K562 (cell line): ENCODE data around the gene RNF121. TPM values are rescaled to one million over a fixed set of nuclear protein-coding genes. Genes with fewer than 3 reads are reported as not detected.

Experiments used
- CC2D1A ChIP-seq: fragments of 450-650 bp; IDR thresholded peaks from 2 replicates; pipeline ENCODE4 v1.6.1; 2017; ENCODE audit warnings: mild to moderate bottlenecking
- EP400 ChIP-seq: fragments of 450-650 bp; IDR thresholded peaks from 2 replicates; pipeline ENCODE4 v1.6.1; 2017; ENCODE audit warnings: antibody characterized with exemption, mild to moderate bottlenecking, moderate library complexity
- FOXO4 ChIP-seq: fragments of 450-650 bp; formaldehyde crosslinking; IDR thresholded peaks from 2 replicates; pipeline ENCODE4 v1.4.0; 2020; ENCODE audit warnings: mild to moderate bottlenecking, moderate library complexity
- HDAC3 ChIP-seq: fragments of 450-650 bp; IDR thresholded peaks from 2 replicates; pipeline ENCODE4 v1.6.1; 2018; ENCODE audit warnings: borderline replicate concordance, mild to moderate bottlenecking, moderate library complexity; ENCODE audit not compliant: partially characterized antibody
- MTF1 ChIP-seq: fragments of 250-450 bp; sonication (Bioruptor Pico); IDR thresholded peaks from 2 replicates; pipeline ENCODE4 v1.9.0; 2021; ENCODE audit warnings: moderate library complexity, mild to moderate bottlenecking, inconsistent platforms, borderline replicate concordance
- POLR2B ChIP-seq: fragments of 450-650 bp; IDR thresholded peaks from 2 replicates; pipeline ENCODE4 v1.6.1; 2018; ENCODE audit warnings: low read depth; ENCODE audit not compliant: partially characterized antibody
- RBM17 ChIP-seq: fragments of 200-400 bp; formaldehyde crosslinking; IDR thresholded peaks from 2 replicates; pipeline ENCODE4 v1.6.1; 2017; ENCODE audit warnings: low read depth, mild to moderate bottlenecking, low read length, borderline replicate concordance
- RERE ChIP-seq: sonication (generic); formaldehyde crosslinking; IDR thresholded peaks from 2 replicates; pipeline ENCODE4 v1.8.0; 2023; ENCODE audit warnings: missing genetic modification reagents, mild to moderate bottlenecking, borderline replicate concordance
- SMARCA4 ChIP-seq: fragments of 450-650 bp; IDR thresholded peaks from 2 replicates; pipeline ENCODE4 v1.6.1; 2016
- UBTF ChIP-seq, 2 experiments: IDR thresholded peaks; 2 replicates each; pipeline ENCODE4 v1.6.1; 2012; ENCODE audit warnings: improper control_type of control experiment in 2 of 2, low read depth in 2 of 2, low read length in 2 of 2, borderline replicate concordance in 1 of 2
- ZC3H4 ChIP-seq: sonication (generic); formaldehyde crosslinking; IDR thresholded peaks from 2 replicates; pipeline ENCODE4 v1.9.0; 2021; ENCODE audit warnings: missing genetic modification reagents, borderline replicate concordance
- ZNF274 ChIP-seq: IDR thresholded peaks from 2 replicates; pipeline ENCODE4 v1.6.1; 2011; ENCODE audit warnings: low read depth, mild to moderate bottlenecking, low read length, moderate library complexity, borderline replicate concordance
- polyA plus RNA-seq, 8 experiments: library from polyadenylated mRNA; depleted of rRNA in 4 of 8; stranded (reverse) in 5 of 8; unstranded in 3 of 8; fragments of >200 nt; fragmentation: Nextera tagmentation in 2 of 8; fragmentation: Illumina TruSeq in 1 of 8; extraction: Ambion mirVana in 2 of 8; extraction: Trizol in 1 of 8; gene quantifications; 2 replicates each; pipeline versions ENCODE4 v1.2.1 to v1.2.3, GENCODE V29; 2011 to 2014; ENCODE audit warnings: inconsistent platforms in 1 of 8, missing spikeins in 1 of 8
- total RNA-seq, 7 experiments: library from RNA; depleted of rRNA in 6 of 7; stranded (reverse); fragments of >200 nt in 6 of 7; fragmentation: Illumina TruSeq in 2 of 7; extraction: Trizol in 2 of 7; gene quantifications; 2 replicates each; pipeline versions ENCODE4 v1.2.1 to v1.2.3, GENCODE V29; 2011 to 2021; ENCODE audit warnings: low replicate concordance in 1 of 7
- TF ChIP-seq, protein P1 (sequence below): fragments of 150-350 bp; IDR thresholded peaks from 2 replicates; pipeline ENCODE4 v1.6.1; 2014; ENCODE audit warnings: low read depth, mild to moderate bottlenecking, low read length, borderline replicate concordance

RNF121 gene
- total and polyA plus RNA-seq, 9 of the 15 experiments (the other 6 are each of a cell fraction or from before 2014, with no cell fraction given), result 8.0 to 63.4 (median 20.5) TPM

- TF ChIP-seq RBM17 (no peak), UBTF (IDR thresholded peaks at IDR 0.05; ENCODE audit: borderline replicate concordance in 1 of 2, low read depth in 2 of 2, low read length in 2 of 2) (0 out of 4 replicates have a peak, but pooled peaks of 1 of the 2 experiments have one; percentile 47), CC2D1A (0 out of 2 replicates have a peak, but pooled peaks have one; percentile 5), POLR2B (peak; percentile 71), HDAC3 (no peak), SMARCA4 (peak; percentile 33), EP400 (peak; percentile 95), RERE (no peak), FOXO4 (CRISPR knock-in tag) (no peak), ZC3H4 (CRISPR knock-in tag) (no peak), ZNF274 (no peak), MTF1 (CRISPR knock-in tag) (no peak)
- TF ChIP-seq, protein P1, sequence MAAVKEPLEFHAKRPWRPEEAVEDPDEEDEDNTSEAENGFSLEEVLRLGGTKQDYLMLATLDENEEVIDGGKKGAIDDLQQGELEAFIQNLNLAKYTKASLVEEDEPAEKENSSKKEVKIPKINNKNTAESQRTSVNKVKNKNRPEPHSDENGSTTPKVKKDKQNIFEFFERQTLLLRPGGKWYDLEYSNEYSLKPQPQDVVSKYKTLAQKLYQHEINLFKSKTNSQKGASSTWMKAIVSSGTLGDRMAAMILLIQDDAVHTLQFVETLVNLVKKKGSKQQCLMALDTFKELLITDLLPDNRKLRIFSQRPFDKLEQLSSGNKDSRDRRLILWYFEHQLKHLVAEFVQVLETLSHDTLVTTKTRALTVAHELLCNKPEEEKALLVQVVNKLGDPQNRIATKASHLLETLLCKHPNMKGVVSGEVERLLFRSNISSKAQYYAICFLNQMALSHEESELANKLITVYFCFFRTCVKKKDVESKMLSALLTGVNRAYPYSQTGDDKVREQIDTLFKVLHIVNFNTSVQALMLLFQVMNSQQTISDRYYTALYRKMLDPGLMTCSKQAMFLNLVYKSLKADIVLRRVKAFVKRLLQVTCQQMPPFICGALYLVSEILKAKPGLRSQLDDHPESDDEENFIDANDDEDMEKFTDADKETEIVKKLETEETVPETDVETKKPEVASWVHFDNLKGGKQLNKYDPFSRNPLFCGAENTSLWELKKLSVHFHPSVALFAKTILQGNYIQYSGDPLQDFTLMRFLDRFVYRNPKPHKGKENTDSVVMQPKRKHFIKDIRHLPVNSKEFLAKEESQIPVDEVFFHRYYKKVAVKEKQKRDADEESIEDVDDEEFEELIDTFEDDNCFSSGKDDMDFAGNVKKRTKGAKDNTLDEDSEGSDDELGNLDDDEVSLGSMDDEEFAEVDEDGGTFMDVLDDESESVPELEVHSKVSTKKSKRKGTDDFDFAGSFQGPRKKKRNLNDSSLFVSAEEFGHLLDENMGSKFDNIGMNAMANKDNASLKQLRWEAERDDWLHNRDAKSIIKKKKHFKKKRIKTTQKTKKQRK, result no peak
Observed at GRCh38 chr11:71927820-71928736, 768 bp upstream of the RNF121 start, which contains the start of gene XNDC1N (continued).
